Type B pancreatic cell (in vitro differentiated cells): ENCODE data around the gene DNAJC2. TPM values are rescaled to one million over a fixed set of nuclear protein-coding genes. Genes with fewer than 3 reads are reported as not detected.

ENCODE experiments used
- DNase-seq: peaks from one replicate; pipeline ENCODE4 v3.0.0; 2021; ENCODE audit warnings: mixed read lengths; ENCODE audit not compliant: unreplicated experiment; ENCODE audit errors: extremely low spot score
- H3K27ac Mint-ChIP-seq: 2 replicates; pipeline ENCODE4 v1.8.0; 2021; ENCODE audit warnings: mild to moderate bottlenecking, mixed read lengths
- H3K27me3 Mint-ChIP-seq: 2 replicates; pipeline ENCODE4 v1.8.0; 2021; ENCODE audit warnings: mixed read lengths
- H3K36me3 Mint-ChIP-seq: 2 replicates; pipeline ENCODE4 v1.8.0; 2021; ENCODE audit warnings: mixed read lengths
- H3K4me1 Mint-ChIP-seq: one replicate; pipeline ENCODE4 v1.8.0; 2021; ENCODE audit warnings: mixed read lengths; ENCODE audit not compliant: unreplicated experiment
- H3K4me3 Mint-ChIP-seq: 2 replicates; pipeline ENCODE4 v1.8.0; 2021; ENCODE audit warnings: mild to moderate bottlenecking, mixed read lengths
- H3K9me3 Mint-ChIP-seq: 2 replicates; pipeline ENCODE4 v1.8.0; 2021; ENCODE audit warnings: mixed read lengths
- total RNA-seq: library from RNA; stranded (reverse); gene quantifications from 2 replicates; pipeline ENCODE4 v1.2.1, GENCODE V29; 2021; ENCODE audit warnings: low replicate concordance
- TF ChIP-seq, protein P1 (sequence below): fragments of 200-600 bp; sonication (generic); conservative IDR thresholded peaks from 2 replicates; pipeline ENCODE4 v1.5.0; 2021; ENCODE audit warnings: antibody characterized with exemption, mild to moderate bottlenecking

DNAJC2 gene
- total RNA-seq, 1 donor from 2014 or later, result 28.2 TPM

- no peak overlapping the region for H3K4me3 Mint-ChIP-seq
- H3K36me3 Mint-ChIP-seq, result no peaks in the 10 kb centered on the region
- TF ChIP-seq, protein P1, sequence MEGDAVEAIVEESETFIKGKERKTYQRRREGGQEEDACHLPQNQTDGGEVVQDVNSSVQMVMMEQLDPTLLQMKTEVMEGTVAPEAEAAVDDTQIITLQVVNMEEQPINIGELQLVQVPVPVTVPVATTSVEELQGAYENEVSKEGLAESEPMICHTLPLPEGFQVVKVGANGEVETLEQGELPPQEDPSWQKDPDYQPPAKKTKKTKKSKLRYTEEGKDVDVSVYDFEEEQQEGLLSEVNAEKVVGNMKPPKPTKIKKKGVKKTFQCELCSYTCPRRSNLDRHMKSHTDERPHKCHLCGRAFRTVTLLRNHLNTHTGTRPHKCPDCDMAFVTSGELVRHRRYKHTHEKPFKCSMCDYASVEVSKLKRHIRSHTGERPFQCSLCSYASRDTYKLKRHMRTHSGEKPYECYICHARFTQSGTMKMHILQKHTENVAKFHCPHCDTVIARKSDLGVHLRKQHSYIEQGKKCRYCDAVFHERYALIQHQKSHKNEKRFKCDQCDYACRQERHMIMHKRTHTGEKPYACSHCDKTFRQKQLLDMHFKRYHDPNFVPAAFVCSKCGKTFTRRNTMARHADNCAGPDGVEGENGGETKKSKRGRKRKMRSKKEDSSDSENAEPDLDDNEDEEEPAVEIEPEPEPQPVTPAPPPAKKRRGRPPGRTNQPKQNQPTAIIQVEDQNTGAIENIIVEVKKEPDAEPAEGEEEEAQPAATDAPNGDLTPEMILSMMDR, result no peak
- H3K27ac Mint-ChIP-seq, result no peak overlapping the region
- H3K9me3 Mint-ChIP-seq, result no peaks in the 10 kb centered on the region
- peaks cover 3% of the 10 kb centered on the region for H3K27me3 Mint-ChIP-seq
- no peaks in the 10 kb centered on the region for H3K4me1 Mint-ChIP-seq
- DNase-seq, result no peak
These were observed 42.7 kb upstream of the DNAJC2 start for GRCh38 chr7:103387242-103387641.

DNA sequence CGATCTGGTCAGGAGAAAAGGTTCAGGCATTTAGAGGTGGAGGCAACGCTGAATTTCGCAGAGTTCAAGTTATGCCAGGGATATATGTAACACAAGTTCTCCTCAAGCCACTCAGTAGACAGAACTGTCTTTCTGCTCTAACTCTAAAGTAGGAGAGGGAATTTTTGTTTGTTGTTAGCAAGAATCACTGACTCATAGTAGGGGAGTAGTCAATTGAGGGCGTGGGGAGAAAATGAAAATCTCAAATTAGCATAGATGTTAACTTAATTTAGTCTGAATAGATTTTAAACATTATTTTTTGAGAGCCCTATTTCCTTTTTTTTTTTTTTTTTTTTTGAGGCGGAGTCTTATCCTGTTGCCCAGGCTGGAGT lies 37.5 kb upstream of the DNAJC2 start:
- no peak for DNase-seq
- no peaks in the 10 kb centered on the region for H3K4me1 Mint-ChIP-seq
- no peaks in the 10 kb centered on the region for H3K36me3 Mint-ChIP-seq
- TF ChIP-seq, protein P1, result no peak
- H3K27me3 Mint-ChIP-seq, result peaks cover 9% of the 10 kb centered on the region
- H3K9me3 Mint-ChIP-seq, result no peaks in the 10 kb centered on the region
- H3K4me3 Mint-ChIP-seq, result no peak overlapping the region
- no peak overlapping the region for H3K27ac Mint-ChIP-seq

- Mint-ChIP-seq H3K27ac (no peak overlapping the region), H3K36me3 (no peaks in the 10 kb centered on the region), H3K4me1 (no peaks in the 10 kb centered on the region), H3K4me3 (no peak overlapping the region), H3K9me3 (no peaks in the 10 kb centered on the region), H3K27me3 (peaks cover 11% of the 10 kb centered on the region)
- DNase-seq, result no peak
- TF ChIP-seq, protein P1, result no peak
These were observed 36.9 kb upstream of the DNAJC2 start for GRCh38 chr7:103381280-103382031.

DNA sequence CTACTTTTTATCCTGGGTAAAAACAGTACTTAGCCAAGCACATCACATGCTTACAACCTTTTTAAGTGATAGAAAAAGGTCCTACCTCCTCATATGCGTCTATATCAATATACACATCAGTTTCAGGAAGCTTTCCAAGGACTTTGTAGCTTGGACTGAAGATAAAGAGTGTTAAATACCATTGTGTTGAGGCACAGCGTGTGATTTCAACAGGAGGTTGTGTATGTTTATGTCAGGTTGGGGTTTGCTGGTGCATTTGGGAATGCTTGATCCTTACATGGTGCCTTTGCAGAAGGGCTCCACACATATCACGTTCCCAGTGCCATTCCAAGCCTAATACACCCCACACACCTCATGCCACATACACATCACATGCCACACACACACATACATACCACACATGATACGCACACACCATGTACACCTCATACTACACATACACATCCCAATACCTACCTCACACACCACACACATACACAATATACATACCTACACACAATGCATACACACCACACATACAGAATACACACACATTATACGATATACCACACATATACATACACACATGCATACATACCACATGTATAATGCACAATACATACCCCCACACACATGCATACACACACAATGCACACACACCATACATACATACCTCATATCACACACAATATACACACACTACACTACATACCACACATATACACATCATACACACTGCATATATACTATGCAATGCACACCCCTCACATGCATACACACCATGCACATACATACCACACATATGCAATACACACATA lies 36.0 kb upstream of the DNAJC2 start:
- TF ChIP-seq, protein P1, result no peak
- no peaks in the 10 kb centered on the region for H3K36me3 Mint-ChIP-seq
- no peak overlapping the region for H3K4me3 Mint-ChIP-seq
- DNase-seq, result no peak
- peaks cover 11% of the 10 kb centered on the region for H3K27me3 Mint-ChIP-seq
- no peaks in the 10 kb centered on the region for H3K4me1 Mint-ChIP-seq
- no peak overlapping the region for H3K27ac Mint-ChIP-seq
- H3K9me3 Mint-ChIP-seq, result no peaks in the 10 kb centered on the region

DNA sequence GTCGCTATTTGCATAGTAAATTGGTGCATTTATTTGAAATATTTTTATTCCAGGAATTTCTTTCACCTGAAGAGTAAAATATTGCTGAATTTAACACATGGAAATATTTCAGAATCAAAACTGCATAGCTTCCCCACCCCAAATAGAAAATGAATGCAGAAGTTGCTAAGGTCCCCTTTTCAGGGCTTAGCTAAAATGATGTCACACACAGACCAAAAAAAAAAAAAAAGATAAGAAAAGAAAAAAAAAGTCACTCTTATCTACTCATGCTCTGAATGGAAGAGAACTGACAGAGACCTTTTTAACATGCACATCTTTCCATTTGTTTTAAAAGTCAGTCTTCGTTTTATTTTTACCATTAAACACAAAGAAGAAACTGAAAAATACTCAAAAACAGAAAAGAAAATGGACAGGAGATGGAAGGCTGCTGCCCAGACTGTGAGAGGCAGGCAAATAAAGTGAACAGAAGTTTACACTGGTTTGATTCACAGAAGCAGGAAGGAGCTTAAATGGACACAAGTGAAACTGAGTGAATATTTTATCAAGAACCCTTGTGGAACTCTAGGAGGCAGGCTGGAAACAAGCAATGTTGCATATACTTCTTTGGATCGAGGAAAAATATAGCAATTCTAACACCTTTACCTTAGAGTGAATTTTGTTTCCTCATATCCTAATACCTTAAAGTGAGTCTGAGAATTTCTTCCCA lies 34.9 kb upstream of the DNAJC2 start:
- TF ChIP-seq, protein P1, result no peak
- no peak for DNase-seq
- H3K27me3 Mint-ChIP-seq, result peaks cover 11% of the 10 kb centered on the region
- no peak overlapping the region for H3K4me3 Mint-ChIP-seq
- no peaks in the 10 kb centered on the region for H3K36me3 Mint-ChIP-seq
- no peak overlapping the region for H3K27ac Mint-ChIP-seq
- H3K4me1 Mint-ChIP-seq, result no peaks in the 10 kb centered on the region
- no peaks in the 10 kb centered on the region for H3K9me3 Mint-ChIP-seq
